ENCODE measurements around the gene MGST2.

Gene MGST2

GRCh38 chr4:139744232-139744631 is 78.6 kb downstream of the MGST2 start:
- no peak for DNase-seq

- no peak for DNase-seq
These were observed 79.6 kb downstream of the MGST2 start for GRCh38 chr4:139745111-139745639.

- DNase-seq: no peak
These were observed 81.0 kb downstream of the MGST2 start for GRCh38 chr4:139746431-139747171.

GRCh38 chr4:139749338-139749737 is 83.7 kb downstream of the MGST2 start:
- DNase-seq: no peak

- DNase-seq: no peak
These were observed 84.3 kb downstream of the MGST2 start for GRCh38 chr4:139749835-139750498.

GRCh38 chr4:139753686-139754085 is 88.1 kb downstream of the MGST2 start:
- no peak for DNase-seq
